Heart left ventricle (tissue), 13 donors: Measurements from ENCODE around the gene SH3RF3.

Source experiments
- CTCF ChIP-seq, 12 donors: fragments of 200-600 bp; sonication (generic) in 4 of 12; IDR thresholded peaks; one replicate each; pipeline versions ENCODE4 v1.5.0 to v1.8.0; 2018 to 2022; ENCODE audit warnings: antibody characterized with exemption in 12 of 12, mild to moderate bottlenecking in 5 of 12
- POLR2A ChIP-seq, 2 donors: fragments of 450-650 bp; IDR thresholded peaks; one replicate each; pipeline ENCODE4 v1.6.1; 2017; ENCODE audit warnings: antibody characterized with exemption in 2 of 2, mild to moderate bottlenecking in 2 of 2, moderate library complexity in 2 of 2
- donor health status: ischemic (EF 13 %, LVEDD 7.1; RV severe dilation, severe dysfunction).
- donor health status: DM: no; HTN: yes; CAD: no.
- donor health status: DM: no; HTN: no; CAD: no.
- donor health status: ischemic (EF 25% LVEDD 6.9; RV normal size, moderate dysfunction).
- donor health status: ischemic (EF 25% LVEDD 5.7; RV mildly dilated, moderate dysfunction).
- donor health status: ischemic (EF 35%, LVEDD 5.7; RV mildly dilated, moderate dysfunction).
- donor health status: nonischemic (EF 11% LVEDD 7.7; RV severe dilation, severe dysfunction).
- donor health status: DM: yes; HTN: yes; CAD: no.
- donor health status: PGD.
- donor health status: ischemic (EF 29% LVEDD 5.4; RV normal size, mild dysfunction).
- donor health status: nonischemic (EF 23%, LVEDD 6.1; RV moderate dilation, normal function).

DNA sequence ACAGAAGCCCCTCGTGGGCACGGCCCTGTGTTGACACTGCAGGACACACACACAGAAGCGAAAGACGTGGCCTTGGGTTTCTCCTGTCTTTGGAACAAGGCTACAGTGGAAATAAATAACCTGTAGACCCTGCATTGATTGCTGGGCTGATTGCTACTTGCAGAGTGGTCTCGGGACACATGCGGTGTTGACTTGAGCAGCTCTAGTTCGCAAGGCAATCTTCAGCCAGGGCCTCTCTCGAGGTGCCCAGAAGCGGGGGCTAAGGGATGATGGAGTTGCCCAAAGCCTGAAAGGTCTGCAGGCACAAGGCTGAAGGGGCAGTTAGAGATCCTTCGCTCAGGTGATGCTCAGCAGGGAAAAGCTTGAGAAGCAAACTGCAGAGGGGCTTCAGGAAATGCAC lies 304.5 kb downstream of the SH3RF3 start:
- no peak for TF ChIP-seq POLR2A (IDR thresholded peaks at IDR 0.05)
- TF ChIP-seq CTCF (IDR thresholded peaks at IDR 0.05): no peak
